Suprapubic skin (tissue), 4 donors: Measurements from ENCODE around the gene TRAIP. TPM values are rescaled to one million over a fixed set of nuclear protein-coding genes. Genes with fewer than 3 reads are reported as not detected.

Experiments used
- DNase-seq, 2 donors: peaks; one replicate each; pipeline ENCODE4 v3.0.0-alpha.2; 2019; ENCODE audit warnings: low spot score in 2 of 2
- H3K27ac ChIP-seq: fragments of 200-600 bp; sonication (generic); one replicate; pipeline ENCODE4 v1.5.1; 2019
- H3K27me3 ChIP-seq: fragments of 200-600 bp; sonication (generic); one replicate; pipeline ENCODE4 v1.5.1; 2019
- H3K36me3 ChIP-seq: fragments of 200-600 bp; sonication (generic); one replicate; pipeline ENCODE4 v1.5.1; 2019
- H3K4me1 ChIP-seq: fragments of 200-600 bp; sonication (generic); one replicate; pipeline ENCODE4 v1.5.1; 2019
- H3K4me3 ChIP-seq: fragments of 200-600 bp; sonication (generic); one replicate; pipeline ENCODE4 v1.5.1; 2019; ENCODE audit warnings: mild to moderate bottlenecking
- H3K9me3 ChIP-seq: fragments of 200-600 bp; sonication (generic); one replicate; pipeline ENCODE4 v1.5.1; 2019
- CTCF ChIP-seq, 2 donors: fragments of 200-600 bp in 1 of 2; fragments of 450-650 bp in 1 of 2; sonication (generic) in 1 of 2; IDR thresholded peaks; one replicate each; pipeline ENCODE4 v1.5.1; 2016 to 2019; ENCODE audit warnings: antibody characterized with exemption in 2 of 2, mild to moderate bottlenecking in 1 of 2, moderate library complexity in 1 of 2
- EP300 ChIP-seq: sonication (generic); formaldehyde crosslinking; IDR thresholded peaks from one replicate; pipeline ENCODE4 v1.6.1; 2017; ENCODE audit warnings: antibody characterized with exemption
- POLR2A ChIP-seq, 2 donors: fragments of 450-650 bp; IDR thresholded peaks; one replicate each; pipeline ENCODE4 v1.6.1; 2017; ENCODE audit warnings: antibody characterized with exemption in 2 of 2, mild to moderate bottlenecking in 2 of 2, moderate library complexity in 2 of 2
- POLR2AphosphoS5 ChIP-seq, 3 donors: sonication (generic); formaldehyde crosslinking; IDR thresholded peaks; one replicate each; pipeline ENCODE4 v1.6.1; 2017; ENCODE audit warnings: antibody characterized with exemption in 3 of 3
- WGBS: methylation state at CpG from one replicate; pipeline ENCODE4 v1.1.5; 2018; 5-methylcytosine and 5-hydroxymethylcytosine counted together
- total RNA-seq, 4 donors: library from RNA; depleted of rRNA; stranded (reverse); fragments of >200 nt; gene quantifications; one replicate each; pipeline ENCODE4 v1.1.0, GENCODE V29; 2016

Gene TRAIP
- total RNA-seq, 4 donors from 2014 or later, result 3.4 to 8.4 (median 4.7) TPM

GRCh38 chr3:49792371-49793150, 63.8 kb downstream of the TRAIP start:
- no peak for TF ChIP-seq CTCF (IDR thresholded peaks at IDR 0.05)
- TF ChIP-seq POLR2A (IDR thresholded peaks at IDR 0.05), result no peak
- TF ChIP-seq EP300, result no peak
- TF ChIP-seq POLR2AphosphoS5 (IDR thresholded peaks at IDR 0.05), result no peak

GRCh38 chr3:49791571-49791970, 64.8 kb downstream of the TRAIP start:
- TF ChIP-seq CTCF (IDR thresholded peaks at IDR 0.05), result no peak
- no peak for TF ChIP-seq POLR2A (IDR thresholded peaks at IDR 0.05)
- no peak for TF ChIP-seq EP300
- no peak for TF ChIP-seq POLR2AphosphoS5 (IDR thresholded peaks at IDR 0.05)
- H3K36me3 ChIP-seq, result no peaks in the 10 kb centered on the region
- WGBS, result 92% methylated on average over 4 of the region's 4 CpGs
- H3K27me3 ChIP-seq, result no peaks in the 10 kb centered on the region
- H3K4me1 ChIP-seq, result peaks cover 15% of the 10 kb centered on the region
- no peak overlapping the region for H3K27ac ChIP-seq
- H3K9me3 ChIP-seq, result no peaks in the 10 kb centered on the region
- peak in 1 of 2 donors; percentile 57 for DNase-seq
- no peak overlapping the region for H3K4me3 ChIP-seq

More at GRCh38 chr3:49792371-49793150, 63.8 kb downstream of the TRAIP start:
- H3K4me3 ChIP-seq, result no peak overlapping the region
- DNase-seq, result peak in 1 of 2 donors; percentile 47
- WGBS, result 94% methylated on average over 7 of the region's 10 CpGs
- H3K27me3 ChIP-seq, result no peaks in the 10 kb centered on the region
- no peak overlapping the region for H3K27ac ChIP-seq
- peaks cover 5% of the 10 kb centered on the region for H3K4me1 ChIP-seq
- no peaks in the 10 kb centered on the region for H3K9me3 ChIP-seq
- H3K36me3 ChIP-seq, result no peaks in the 10 kb centered on the region

- H3K27ac ChIP-seq, result no peak overlapping the region
- no peaks in the 10 kb centered on the region for H3K27me3 ChIP-seq
- no peak for DNase-seq
- H3K4me3 ChIP-seq, result no peak overlapping the region
- 65% methylated on average over 9 of the region's 9 CpGs for WGBS
- no peaks in the 10 kb centered on the region for H3K9me3 ChIP-seq
- peaks cover 15% of the 10 kb centered on the region for H3K4me1 ChIP-seq
- TF ChIP-seq EP300 (no peak), POLR2AphosphoS5 (IDR thresholded peaks at IDR 0.05) (no peak), CTCF (IDR thresholded peaks at IDR 0.05) (no peak), POLR2A (IDR thresholded peaks at IDR 0.05) (no peak)
- H3K36me3 ChIP-seq, result no peaks in the 10 kb centered on the region
Measured at GRCh38 chr3:49790626-49791411, 65.5 kb downstream of the TRAIP start.

GRCh38 chr3:49788056-49788455, 68.3 kb downstream of the TRAIP start:
- peaks cover 3% of the 10 kb centered on the region for H3K36me3 ChIP-seq
- no peak overlapping the region for H3K27ac ChIP-seq
- no peaks in the 10 kb centered on the region for H3K9me3 ChIP-seq
- H3K4me3 ChIP-seq, result no peak overlapping the region
- DNase-seq, result no peak
- TF ChIP-seq CTCF (IDR thresholded peaks at IDR 0.05) (no peak), POLR2AphosphoS5 (IDR thresholded peaks at IDR 0.05) (no peak), EP300 (no peak), POLR2A (IDR thresholded peaks at IDR 0.05) (no peak)
- H3K27me3 ChIP-seq, result no peaks in the 10 kb centered on the region
- WGBS, result 89% methylated on average over 2 of the region's 2 CpGs
- H3K4me1 ChIP-seq, result peaks cover 31% of the 10 kb centered on the region

GRCh38 chr3:49787536-49787935, 68.8 kb downstream of the TRAIP start:
- TF ChIP-seq EP300 (no peak), POLR2AphosphoS5 (IDR thresholded peaks at IDR 0.05) (no peak), POLR2A (IDR thresholded peaks at IDR 0.05) (no peak), CTCF (IDR thresholded peaks at IDR 0.05) (no peak)
- peak in 1 of 2 donors; percentile 37 for DNase-seq
- Histone ChIP-seq H3K27ac (peak overlapping the region; percentile 98), H3K9me3 (no peaks in the 10 kb centered on the region), H3K27me3 (no peaks in the 10 kb centered on the region), H3K36me3 (peaks cover 3% of the 10 kb centered on the region), H3K4me3 (no peak overlapping the region), H3K4me1 (peaks cover 33% of the 10 kb centered on the region)
- WGBS, result 86% methylated on average over 5 of the region's 5 CpGs
